ENCODE data around the gene GPR65.

GRCh38 chr14:87955501-87955900, 49.4 kb upstream of the GPR65 start:
- TF ChIP-seq CTCF (conservative IDR thresholded peaks at IDR 0.05; ENCODE audit: low read depth, low read length) (no peak), EZH2 (IDR thresholded peaks at IDR 0.05; ENCODE audit: borderline replicate concordance, low read depth, low read length, poor library complexity, severe bottlenecking) (no peak)

Measured in A673 (cell line).